Esophagus squamous epithelium (tissue), 5 donors: Measurements from ENCODE around the gene KAT6B. TPM values are rescaled to one million over a fixed set of nuclear protein-coding genes. Genes with fewer than 3 reads are reported as not detected.

ENCODE experiments used
- DNase-seq: peaks from one replicate; lab custom pipeline; 2025; lab: John Stamatoyannopoulos, UW
- H3K27ac ChIP-seq, 4 donors: fragments of 200-600 bp; sonication (generic); one replicate each; pipeline ENCODE4 v1.5.1; 2016 to 2019; ENCODE audit warnings: mild to moderate bottlenecking in 1 of 4
- H3K27me3 ChIP-seq, 4 donors: fragments of 200-600 bp; sonication (generic); 1 replicate in 3 of 4; 2 replicates in 1 of 4; pipeline versions ENCODE4 v1.5.1 to v1.6.0; 2017 to 2021; ENCODE audit warnings: antibody characterized with exemption in 1 of 4
- H3K36me3 ChIP-seq, 3 donors: fragments of 200-600 bp; sonication (generic); one replicate each; pipeline ENCODE4 v1.5.1; 2016 to 2019
- H3K4me1 ChIP-seq, 3 donors: fragments of 200-600 bp; sonication (generic); one replicate each; pipeline ENCODE4 v1.5.1; 2017 to 2019
- H3K4me3 ChIP-seq, 4 donors: fragments of 200-600 bp; sonication (generic); 1 replicate in 3 of 4; 2 replicates in 1 of 4; pipeline ENCODE4 v1.5.1; 2016 to 2019; ENCODE audit warnings: mild to moderate bottlenecking in 2 of 4, moderate library complexity in 1 of 4
- H3K9me3 ChIP-seq, 3 donors: fragments of 200-600 bp; sonication (generic); one replicate each; pipeline ENCODE4 v1.5.1; 2016 to 2019
- CTCF ChIP-seq, 6 experiments: fragments of 450-650 bp in 4 of 6; fragments of 200-600 bp in 2 of 6; sonication (generic) in 2 of 6; IDR thresholded peaks; one replicate each; pipeline ENCODE4 v1.5.1; 2016 to 2019; ENCODE audit warnings: antibody characterized with exemption in 6 of 6, mild to moderate bottlenecking in 4 of 6, moderate library complexity in 4 of 6
- POLR2A ChIP-seq, 4 donors: fragments of 450-650 bp; IDR thresholded peaks; one replicate each; pipeline ENCODE4 v1.6.1; 2017; ENCODE audit warnings: antibody characterized with exemption in 4 of 4, mild to moderate bottlenecking in 4 of 4, moderate library complexity in 3 of 4
- WGBS, 2 donors: methylation state at CpG; one replicate each; pipeline ENCODE4 v1.1.5; 2018; 5-methylcytosine and 5-hydroxymethylcytosine counted together
- intact Hi-C: fragments of 100-400 bp; cut with DNase I; formaldehyde crosslinking; loops from one replicate; pipeline ENCODE4 v1.15.0; 2022
- total RNA-seq, 4 donors: library from RNA; depleted of rRNA; stranded (reverse); fragments of >200 nt; gene quantifications; one replicate each; pipeline ENCODE4 v1.1.0, GENCODE V29; 2016
- donor health status: DM: yes; HTN: yes; CAD: no.

Gene KAT6B
- total RNA-seq, 4 donors from 2014 or later: 13.1 to 48.8 (median 22.4) TPM

GRCh38 chr10:74910241-74910975, 84.0 kb downstream of the KAT6B start:
- intact Hi-C loops: no loop called here
- no peaks in the 10 kb centered on the region for H3K9me3 ChIP-seq
- 89 to 93% methylated on average over 4 of the region's 4 CpGs for WGBS, 2 donors
- TF ChIP-seq CTCF (IDR thresholded peaks at IDR 0.05): no peak
- TF ChIP-seq POLR2A (IDR thresholded peaks at IDR 0.05): no peak
- H3K4me1 ChIP-seq: peaks cover 0 to 23% (median 0%) of the 10 kb centered on the region in 3 donors
- no peak for DNase-seq
- no peak overlapping the region for H3K4me3 ChIP-seq
- no peaks in the 10 kb centered on the region for H3K27me3 ChIP-seq
- H3K36me3 ChIP-seq: no peaks in the 10 kb centered on the region
- H3K27ac ChIP-seq: no peak overlapping the region

GRCh38 chr10:74910976-74911350, 84.6 kb downstream of the KAT6B start:
- intact Hi-C loops: no loop called here
- TF ChIP-seq CTCF (IDR thresholded peaks at IDR 0.05) (no peak), POLR2A (IDR thresholded peaks at IDR 0.05) (no peak)
- DNase-seq: no peak
- no peak overlapping the region for H3K27ac ChIP-seq
- 82 to 88% methylated on average over 2 of the region's 2 CpGs for WGBS, 2 donors
- no peak overlapping the region for H3K4me3 ChIP-seq
- H3K36me3 ChIP-seq: no peaks in the 10 kb centered on the region
- no peaks in the 10 kb centered on the region for H3K9me3 ChIP-seq
- H3K4me1 ChIP-seq: peaks cover 0 to 23% (median 0%) of the 10 kb centered on the region in 3 donors
- H3K27me3 ChIP-seq: no peaks in the 10 kb centered on the region

- Histone ChIP-seq H3K4me3 (no peak overlapping the region), H3K27me3 (no peaks in the 10 kb centered on the region), H3K36me3 (no peaks in the 10 kb centered on the region), H3K27ac (no peak overlapping the region), H3K9me3 (no peaks in the 10 kb centered on the region), H3K4me1 (peaks cover 0 to 32% (median under 1%) of the 10 kb centered on the region in 3 donors)
- intact Hi-C loops: no loop called here
- DNase-seq: no peak
- no peak for TF ChIP-seq POLR2A (IDR thresholded peaks at IDR 0.05)
- no peak for TF ChIP-seq CTCF (IDR thresholded peaks at IDR 0.05)
Measured at GRCh38 chr10:74912182-74912581, 85.8 kb downstream of the KAT6B start.

- no peak for DNase-seq
- Histone ChIP-seq H3K9me3 (no peaks in the 10 kb centered on the region), H3K4me1 (peaks cover 0 to 37% (median 4%) of the 10 kb centered on the region in 3 donors), H3K27ac (no peak overlapping the region), H3K27me3 (no peaks in the 10 kb centered on the region), H3K4me3 (no peak overlapping the region), H3K36me3 (no peaks in the 10 kb centered on the region)
- TF ChIP-seq CTCF (IDR thresholded peaks at IDR 0.05): no peak
- TF ChIP-seq POLR2A (IDR thresholded peaks at IDR 0.05): no peak
- WGBS, 2 donors: 92 to 97% methylated on average over 2 of the region's 2 CpGs
- intact Hi-C loops: no loop called here
Measured at GRCh38 chr10:74912682-74913081, 86.3 kb downstream of the KAT6B start.

GRCh38 chr10:74913377-74913979, 87.1 kb downstream of the KAT6B start:
- intact Hi-C loops: no loop called here
- Histone ChIP-seq H3K36me3 (no peaks in the 10 kb centered on the region), H3K4me1 (peaks cover 0 to 42% (median 7%) of the 10 kb centered on the region in 3 donors), H3K9me3 (no peaks in the 10 kb centered on the region), H3K27me3 (no peaks in the 10 kb centered on the region), H3K4me3 (no peak overlapping the region), H3K27ac (peak overlapping the region in 1 of 4 donors; percentile 4)
- 72 to 76% methylated on average over 5 to 6 of the region's 6 CpGs for WGBS, 2 donors
- no peak for DNase-seq
- no peak for TF ChIP-seq POLR2A (IDR thresholded peaks at IDR 0.05)
